NT2/D1 (cell line): ENCODE measurements around the gene TRPV5.

Experiments
- DNase-seq: peaks from one replicate; pipeline ENCODE4 v3.0.0-alpha.2; 2011; ENCODE audit warnings: low read depth, low spot score
- H3K27me3 ChIP-seq: 2 replicates; pipeline ENCODE4 v1.6.0; 2011; ENCODE audit warnings: mild to moderate bottlenecking; ENCODE audit not compliant: insufficient read length, insufficient read depth
- H3K36me3 ChIP-seq: 2 replicates; pipeline ENCODE4 v1.6.1; 2011; ENCODE audit warnings: mild to moderate bottlenecking, low read length, mixed read lengths; ENCODE audit not compliant: insufficient read depth, insufficient read length
- H3K4me1 ChIP-seq: 2 replicates; pipeline ENCODE4 v1.5.1; 2011; ENCODE audit not compliant: insufficient read depth, insufficient read length
- H3K4me3 ChIP-seq: 2 replicates; pipeline ENCODE4 v1.5.1; 2011; ENCODE audit warnings: low read depth; ENCODE audit not compliant: insufficient read length
- H3K9ac ChIP-seq: 2 replicates; pipeline ENCODE4 v1.6.0; 2011; ENCODE audit warnings: low read depth; ENCODE audit not compliant: insufficient read length
- H3K9me3 ChIP-seq: 2 replicates; pipeline ENCODE4 v1.5.1; 2011; ENCODE audit warnings: mild to moderate bottlenecking, low read length; ENCODE audit not compliant: insufficient read depth
- SUZ12 ChIP-seq: IDR thresholded peaks from 2 replicates; pipeline ENCODE4 v1.6.1; 2011; ENCODE audit not compliant: insufficient read length, insufficient read depth; ENCODE audit errors: extremely low read depth
- YY1 ChIP-seq: IDR thresholded peaks from 2 replicates; pipeline ENCODE4 v1.6.1; 2011; ENCODE audit not compliant: insufficient read length, insufficient read depth
- ZNF274 ChIP-seq: IDR thresholded peaks from 2 replicates; pipeline ENCODE4 v1.6.1; 2011; ENCODE audit warnings: mild to moderate bottlenecking, low read depth, low read length

TRPV5 gene

GRCh38 chr7:142872106-142872675 lies 61.4 kb downstream of the TRPV5 start:
- Histone ChIP-seq H3K36me3 (no peaks in the 10 kb centered on the region), H3K9ac (no peak overlapping the region), H3K9me3 (no peaks in the 10 kb centered on the region; the same call in 1 of the 2 replicates), H3K4me3 (no peak overlapping the region), H3K27me3 (no peaks in the 10 kb centered on the region), H3K4me1 (no peaks in the 10 kb centered on the region)
- no peak for DNase-seq
- TF ChIP-seq YY1 (no peak), SUZ12 (no peak), ZNF274 (no peak)

DNA sequence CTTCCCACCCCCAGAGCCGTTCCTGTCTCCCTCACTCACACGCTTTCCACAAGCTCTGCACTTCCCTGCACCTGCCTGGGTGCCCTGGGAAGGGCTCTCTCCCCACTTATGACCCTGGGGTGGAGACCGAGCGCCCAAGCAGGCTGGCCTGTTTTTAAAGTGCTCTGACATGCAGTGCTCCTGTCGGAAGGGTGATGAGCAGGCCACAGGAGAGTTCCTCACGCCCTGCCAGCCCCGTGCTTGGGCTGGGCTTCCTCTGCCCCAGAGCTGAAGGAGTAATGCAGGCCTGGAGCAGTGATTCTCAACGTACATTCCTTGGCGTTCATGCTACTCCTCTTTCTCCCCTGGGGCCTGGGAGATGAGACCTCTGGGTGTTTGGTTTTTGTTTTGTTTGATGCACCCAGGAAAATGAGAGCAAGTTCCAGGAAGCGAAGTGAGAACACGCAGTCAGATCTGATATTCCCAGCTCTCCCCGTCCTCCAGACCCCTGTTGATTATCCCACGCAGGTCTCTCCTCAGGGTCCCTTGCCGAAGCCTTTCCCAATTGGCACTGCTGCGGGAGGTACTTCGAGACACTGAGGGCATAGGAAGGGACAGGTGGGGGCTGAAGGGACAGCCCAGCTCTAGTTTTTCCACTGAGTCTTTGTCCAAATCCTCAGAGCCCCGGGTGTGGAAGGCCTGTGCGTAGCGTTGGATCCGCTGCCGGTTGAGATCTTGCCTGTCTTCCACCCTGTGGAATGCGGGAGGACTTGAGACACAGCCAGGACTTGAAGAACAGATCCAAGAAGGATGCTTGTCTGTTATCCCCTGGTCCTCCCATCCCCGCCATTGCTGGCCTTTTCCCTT lies 62.1 kb downstream of the TRPV5 start:
- no peak for DNase-seq
- no peak overlapping the region for H3K9ac ChIP-seq
- no peak overlapping the region for H3K4me3 ChIP-seq
- H3K9me3 ChIP-seq, result no peaks in the 10 kb centered on the region; the same call in 1 of the 2 replicates
- no peaks in the 10 kb centered on the region for H3K36me3 ChIP-seq
- TF ChIP-seq YY1 (no peak), ZNF274 (no peak), SUZ12 (no peak)
- no peaks in the 10 kb centered on the region for H3K4me1 ChIP-seq
- no peaks in the 10 kb centered on the region for H3K27me3 ChIP-seq

- Histone ChIP-seq H3K27me3 (no peaks in the 10 kb centered on the region), H3K9me3 (no peaks in the 10 kb centered on the region; the same call in 1 of the 2 replicates), H3K9ac (no peak overlapping the region), H3K4me1 (peaks cover 4% of the 10 kb centered on the region), H3K4me3 (no peak overlapping the region), H3K36me3 (no peaks in the 10 kb centered on the region)
- DNase-seq, result no peak
- TF ChIP-seq SUZ12 (no peak), YY1 (no peak)
These were observed 62.8 kb downstream of the TRPV5 start for GRCh38 chr7:142870566-142871259.

DNA sequence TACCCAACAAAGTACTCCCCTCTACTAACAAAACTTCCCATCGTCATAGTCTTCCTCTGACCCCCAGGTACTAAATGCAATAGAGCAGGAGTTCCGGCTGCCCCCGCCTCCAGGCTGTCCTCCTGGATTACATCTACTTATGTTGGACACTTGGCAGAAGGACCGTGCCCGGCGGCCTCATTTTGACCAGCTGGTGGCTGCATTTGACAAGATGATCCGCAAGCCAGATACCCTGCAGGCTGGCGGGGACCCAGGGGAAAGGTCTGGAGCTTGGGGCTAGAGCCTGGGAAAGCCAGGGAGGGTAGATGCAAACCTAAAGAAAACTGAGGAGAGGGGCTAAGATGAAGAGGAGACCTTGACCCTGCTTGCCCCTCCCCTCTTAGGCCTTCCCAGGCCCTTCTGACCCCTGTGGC lies 63.4 kb downstream of the TRPV5 start:
- H3K36me3 ChIP-seq, result no peaks in the 10 kb centered on the region
- no peak for DNase-seq
- peaks cover 6% of the 10 kb centered on the region for H3K4me1 ChIP-seq
- TF ChIP-seq ZNF274 (no peak), SUZ12 (no peak), YY1 (no peak)
- H3K4me3 ChIP-seq, result no peak overlapping the region
- H3K9ac ChIP-seq, result no peak overlapping the region
- H3K27me3 ChIP-seq, result no peaks in the 10 kb centered on the region
- H3K9me3 ChIP-seq, result no peaks in the 10 kb centered on the region; the same call in 1 of the 2 replicates

DNA sequence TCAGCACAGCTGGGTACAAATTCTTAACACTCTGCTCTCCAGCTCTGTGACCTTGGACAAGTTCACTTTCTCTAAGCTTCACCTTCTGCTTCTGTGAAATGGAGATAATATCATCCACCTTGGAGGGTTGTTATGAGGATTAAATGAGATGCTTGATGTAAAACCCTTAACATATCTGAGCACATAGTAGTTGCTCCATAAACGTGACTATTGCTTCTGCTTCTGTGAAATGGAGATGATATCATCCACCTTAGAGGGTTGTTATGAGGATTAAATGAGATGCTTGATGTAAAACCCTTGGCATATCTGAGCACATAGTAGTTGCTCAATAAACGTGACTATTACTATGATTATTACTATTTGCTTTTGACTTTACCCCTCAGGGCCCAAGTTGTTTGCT lies 64.1 kb downstream of the TRPV5 start:
- Histone ChIP-seq H3K4me3 (no peak overlapping the region), H3K4me1 (peaks cover 6% of the 10 kb centered on the region), H3K9ac (no peak overlapping the region), H3K27me3 (no peaks in the 10 kb centered on the region), H3K36me3 (no peaks in the 10 kb centered on the region), H3K9me3 (no peaks in the 10 kb centered on the region; the same call in 1 of the 2 replicates)
- no peak for DNase-seq
- TF ChIP-seq YY1 (no peak), SUZ12 (no peak), ZNF274 (no peak)

DNA sequence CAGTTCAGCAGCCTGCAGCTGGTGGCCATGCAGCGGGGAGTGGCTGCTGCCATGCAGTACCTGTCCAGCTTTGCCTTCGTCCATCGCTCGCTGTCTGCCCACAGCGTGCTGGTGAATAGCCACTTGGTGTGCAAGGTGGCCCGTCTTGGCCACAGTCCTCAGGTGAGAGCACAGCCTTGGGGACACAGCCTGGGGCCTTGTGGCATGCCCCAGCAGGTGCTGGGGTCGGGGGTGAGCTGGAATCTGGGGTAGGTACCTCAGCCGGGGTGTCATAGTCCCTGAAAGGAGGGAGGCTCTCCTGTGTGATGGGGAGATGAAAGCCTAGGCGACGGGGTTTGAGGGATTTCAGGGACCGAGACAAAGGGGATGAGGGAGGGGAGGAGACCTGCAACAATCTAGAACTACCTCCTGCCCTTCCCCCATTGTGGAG lies 64.5 kb downstream of the TRPV5 start:
- Histone ChIP-seq H3K9ac (no peak overlapping the region), H3K9me3 (no peaks in the 10 kb centered on the region; the same call in 1 of the 2 replicates)
- DNase-seq, result no peak

More for the DNA sequence above, 64.5 kb downstream of the TRPV5 start:
- no peak for TF ChIP-seq YY1
- no peak overlapping the region for H3K4me3 ChIP-seq
- H3K27me3 ChIP-seq, result no peaks in the 10 kb centered on the region
- H3K36me3 ChIP-seq, result no peaks in the 10 kb centered on the region
- peaks cover 6% of the 10 kb centered on the region for H3K4me1 ChIP-seq
